GM18873 (cell line): ENCODE measurements around the gene MERTK.

Source experiments
- ATAC-seq: cut with Tn5 transposase; IDR thresholded peaks from one replicate; pipeline ENCODE4 v1.9.1; 2021; ENCODE audit warnings: mild to moderate bottlenecking, moderate library complexity, moderate number of reproducible peaks; ENCODE audit not compliant: unreplicated experiment, low FRiP score

MERTK gene

DNA sequence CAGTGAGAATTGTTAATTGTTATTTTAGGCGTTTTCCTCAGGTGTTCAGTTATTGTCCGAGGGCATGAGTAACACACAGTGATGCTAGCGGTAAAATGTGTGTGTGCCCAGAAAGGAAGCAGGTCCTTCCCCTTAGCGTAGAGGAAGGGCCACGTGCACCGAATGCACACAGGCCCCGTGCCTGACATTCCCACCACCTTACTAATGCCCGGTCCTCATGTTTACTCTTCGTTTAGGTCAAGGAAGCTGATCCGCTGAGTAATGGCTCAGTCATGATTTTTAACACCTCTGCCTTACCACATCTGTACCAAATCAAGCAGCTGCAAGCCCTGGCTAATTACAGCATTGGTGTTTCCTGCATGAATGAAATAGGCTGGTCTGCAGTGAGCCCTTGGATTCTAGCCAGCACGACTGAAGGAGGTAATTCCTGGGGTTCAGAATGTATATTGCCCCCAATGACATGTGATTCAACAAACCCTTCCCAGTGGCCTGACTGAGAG is 76.7 kb downstream of the MERTK start:
- no peak for ATAC-seq

DNA sequence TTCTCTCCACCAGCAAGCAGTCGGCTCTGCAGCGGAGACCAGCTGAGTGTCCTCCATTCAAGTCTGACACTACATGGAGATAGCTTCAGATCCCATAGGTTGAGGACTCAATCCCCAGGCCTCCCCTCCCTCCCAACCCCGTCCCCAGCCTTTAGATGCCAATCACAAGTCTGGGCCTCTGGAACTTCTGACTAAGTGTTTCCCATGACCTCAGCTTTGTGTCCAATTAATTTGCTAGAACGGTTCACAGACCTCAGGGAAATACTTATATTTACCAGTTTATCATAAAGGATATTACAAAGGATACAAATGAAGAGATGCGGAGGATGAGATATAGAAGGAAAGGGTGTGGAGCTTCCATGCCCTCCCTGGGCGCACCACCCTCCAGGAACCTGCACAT is 77.4 kb downstream of the MERTK start:
- ATAC-seq = no peak

DNA sequence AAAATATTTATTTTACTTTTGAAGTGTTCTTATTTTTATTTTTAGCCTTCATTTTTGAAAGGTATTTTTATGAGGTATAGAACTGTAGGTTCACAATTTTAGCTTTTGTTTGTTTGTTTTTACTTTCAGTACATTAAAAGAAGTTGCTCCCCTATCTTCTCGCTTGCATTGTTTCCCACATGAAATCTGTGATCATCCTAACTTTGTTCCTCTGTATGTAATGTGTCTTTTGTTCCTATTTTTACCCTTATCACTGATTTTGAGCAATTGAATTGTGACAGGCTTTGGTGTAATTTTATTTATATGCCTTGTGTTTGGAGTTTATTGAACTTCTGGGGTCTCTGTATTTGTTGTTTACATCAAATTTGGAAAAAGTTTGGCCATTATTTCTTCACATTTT is 78.8 kb downstream of the MERTK start:
- ATAC-seq = no peak

DNA sequence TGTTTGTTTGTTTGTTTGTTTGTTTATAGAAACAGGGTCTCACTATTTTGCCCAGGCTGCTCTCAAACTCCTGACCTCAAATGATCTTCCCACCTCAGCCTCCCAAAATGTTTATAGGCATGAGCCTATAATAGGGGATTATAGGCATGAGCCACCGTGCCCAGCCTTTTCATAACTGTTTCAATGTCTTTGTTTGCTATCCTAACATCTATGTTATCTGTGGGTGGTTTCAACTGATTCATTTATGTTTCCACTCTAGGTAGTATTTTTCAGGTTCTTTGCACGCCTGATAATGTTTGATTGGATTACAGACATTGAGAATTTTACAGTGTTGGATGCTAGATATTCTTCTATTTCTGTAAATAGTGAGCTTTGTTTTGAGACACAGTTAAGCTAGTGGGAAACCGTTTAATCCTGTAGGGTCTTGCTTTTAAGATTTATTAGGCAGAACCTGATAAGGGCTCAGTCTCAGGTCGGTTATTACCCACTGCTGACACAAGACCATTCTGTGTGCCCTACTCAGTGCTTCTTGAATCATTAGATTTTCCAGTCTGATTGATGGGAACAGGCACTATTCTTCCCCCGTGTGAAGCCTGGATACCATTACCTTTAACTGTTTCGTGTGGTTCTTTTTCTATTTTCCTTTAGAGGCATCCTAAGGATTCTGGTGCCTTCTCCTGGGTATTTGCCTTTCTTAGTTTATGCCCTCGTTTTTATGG is 80.2 kb downstream of the MERTK start:
- no peak for ATAC-seq

DNA sequence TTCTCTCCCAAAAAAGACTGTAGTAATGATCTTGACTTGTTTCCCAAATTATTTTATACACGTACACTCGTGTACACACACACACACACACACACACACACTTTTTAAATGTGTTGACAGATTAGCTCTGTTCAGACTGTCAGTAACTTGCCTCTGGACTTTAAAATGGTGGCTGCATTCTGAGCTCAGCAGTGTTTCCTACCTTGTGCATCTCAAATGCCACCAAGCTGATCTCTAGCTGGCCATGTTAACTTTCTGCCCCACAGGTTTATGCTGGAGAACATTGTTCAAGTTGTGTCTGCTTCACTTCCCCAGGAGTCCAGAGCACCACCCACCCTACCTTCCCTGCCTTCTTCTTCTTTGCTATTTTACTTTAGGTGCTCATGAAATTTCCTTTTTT is 83.3 kb downstream of the MERTK start:
- ATAC-seq = no peak

DNA sequence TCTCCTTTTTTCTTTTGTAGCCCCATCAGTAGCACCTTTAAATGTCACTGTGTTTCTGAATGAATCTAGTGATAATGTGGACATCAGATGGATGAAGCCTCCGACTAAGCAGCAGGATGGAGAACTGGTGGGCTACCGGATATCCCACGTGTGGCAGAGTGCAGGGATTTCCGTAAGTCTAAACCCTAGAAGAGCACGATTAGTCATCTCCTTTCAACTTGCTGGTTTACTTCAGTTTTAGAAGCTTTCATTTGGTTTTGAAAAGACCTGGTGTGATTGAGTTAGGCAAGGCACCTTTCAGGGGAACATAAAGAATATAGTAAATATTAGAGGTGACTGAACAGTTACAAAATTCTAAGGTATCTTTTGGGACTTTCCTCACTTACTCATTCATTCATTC is 84.4 kb downstream of the MERTK start:
- ATAC-seq = no peak

DNA sequence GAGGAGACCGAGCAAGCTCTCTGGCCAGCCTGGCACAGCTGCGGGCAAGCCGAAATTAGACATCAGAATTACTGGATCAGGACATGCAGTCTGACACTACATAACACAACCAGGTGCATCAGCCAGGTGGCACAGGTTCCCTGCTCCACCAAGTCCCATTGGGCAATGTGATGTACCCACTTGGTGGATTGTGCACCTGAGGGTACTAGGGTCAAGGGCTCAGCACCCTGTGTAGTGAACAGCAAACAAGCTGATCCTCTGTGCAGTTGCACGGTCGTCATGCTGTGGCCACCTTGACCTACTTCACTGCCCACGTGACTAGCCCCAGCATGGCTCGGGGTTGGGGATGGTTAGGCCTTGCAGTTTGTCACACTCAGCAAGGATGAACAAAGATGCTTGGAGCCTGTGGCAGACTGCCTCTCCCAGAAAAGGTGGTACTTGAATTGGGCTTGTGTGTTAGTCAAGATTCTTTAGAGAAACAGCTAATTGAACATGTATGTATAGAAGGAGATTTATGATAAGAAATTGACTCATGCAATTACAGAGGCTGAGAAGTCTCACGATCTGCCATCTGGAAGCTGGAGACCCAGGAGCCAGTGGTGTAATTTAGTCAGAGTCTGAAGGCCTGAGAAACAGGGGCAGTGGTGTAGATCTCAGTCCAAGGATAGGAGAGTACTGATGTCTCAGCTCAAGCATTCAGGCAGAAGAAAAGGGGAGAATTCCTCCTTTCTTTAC is 85.2 kb downstream of the MERTK start:
- no peak for ATAC-seq

DNA sequence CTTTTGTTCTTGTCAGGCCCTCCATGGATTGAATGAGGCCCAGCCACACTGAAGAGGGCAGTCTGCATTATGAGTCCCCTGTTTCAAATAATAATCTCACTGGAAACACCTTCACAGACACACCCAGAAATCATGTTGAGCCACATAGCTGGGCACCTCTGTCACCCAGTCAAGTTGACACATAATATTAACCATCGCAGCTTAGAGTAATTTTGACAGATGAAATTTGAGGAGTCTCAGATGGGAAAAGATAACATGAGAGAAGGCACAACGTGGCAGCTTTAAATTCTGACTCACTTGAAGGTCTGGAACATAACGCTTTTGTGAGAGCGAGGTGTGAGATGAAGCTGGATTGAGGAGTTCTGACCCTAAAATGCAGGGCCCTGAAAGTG is 85.8 kb downstream of the MERTK start:
- no peak for ATAC-seq

DNA sequence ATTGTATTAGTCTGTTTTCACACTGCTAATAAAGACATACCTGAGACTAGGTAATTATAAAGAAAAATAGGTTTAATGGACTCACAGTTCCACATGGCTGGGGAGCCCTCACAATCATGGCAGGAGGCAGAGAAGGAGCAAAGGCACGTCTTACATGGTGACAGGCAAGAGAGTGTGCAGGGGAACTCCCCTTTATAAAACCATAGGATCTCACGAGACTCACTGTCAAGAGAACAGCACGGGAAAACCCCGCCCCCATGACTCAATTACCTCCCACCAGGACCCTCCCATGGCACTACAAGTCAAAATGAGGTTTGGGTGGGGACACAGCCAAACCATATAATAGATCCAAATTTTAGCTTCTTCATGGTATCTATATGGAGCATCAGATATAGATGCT is 87.1 kb downstream of the MERTK start:
- ATAC-seq = no peak

DNA sequence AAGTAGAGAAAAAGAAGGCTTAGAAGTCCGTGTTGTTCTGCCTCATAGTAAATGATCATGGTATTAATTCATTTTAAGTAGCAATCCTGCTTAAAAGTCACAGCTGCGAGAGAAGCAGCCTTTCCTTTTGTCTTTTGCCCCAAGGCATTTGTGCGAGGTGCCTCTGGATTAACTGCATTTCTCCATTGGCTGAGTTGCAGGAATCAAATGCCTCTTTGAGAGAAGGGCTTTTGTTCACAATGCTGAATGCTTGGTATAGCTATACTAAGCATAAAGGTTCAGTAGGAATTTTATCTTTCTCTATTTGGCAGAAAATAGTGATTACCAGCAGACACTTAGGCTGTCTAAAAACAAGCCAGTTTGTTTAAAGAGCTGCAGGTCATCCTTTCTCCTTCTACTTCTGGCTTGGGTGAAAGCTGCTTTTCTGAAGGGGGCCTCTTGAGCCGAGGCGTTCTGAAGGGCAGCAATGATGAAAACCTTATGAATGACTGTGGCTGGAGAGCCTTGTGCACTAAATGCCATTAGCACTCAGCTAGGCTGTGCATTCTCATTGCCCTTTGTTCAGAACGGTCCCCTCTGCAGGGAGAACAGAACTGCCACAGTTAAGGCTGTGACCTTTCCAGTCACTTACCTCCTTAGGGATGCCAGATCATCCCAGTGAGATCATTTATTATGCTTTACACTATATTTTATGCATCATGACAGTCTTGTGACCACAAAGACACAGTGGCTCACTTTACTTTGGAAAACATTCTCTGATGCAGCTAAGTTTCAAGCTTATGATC is 87.9 kb downstream of the MERTK start:
- no peak for ATAC-seq

DNA sequence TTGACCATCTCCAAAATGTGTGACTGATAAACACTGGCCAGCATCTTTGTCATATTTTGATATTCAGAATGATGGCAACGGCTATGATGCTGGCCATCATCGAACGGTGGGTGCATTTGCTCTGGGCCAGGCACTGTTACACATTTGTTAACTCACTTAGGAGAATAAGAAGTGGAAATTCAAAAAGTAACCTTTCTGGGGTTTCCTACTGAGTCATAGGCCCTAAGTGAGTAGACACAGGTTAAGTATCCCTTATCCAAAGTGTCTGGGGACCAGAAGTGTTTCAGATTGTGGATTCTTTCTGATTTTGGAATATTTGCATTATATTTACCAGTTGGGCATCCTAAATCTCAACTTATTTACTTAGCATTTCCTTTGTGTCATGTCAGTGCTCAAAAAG is 92.0 kb downstream of the MERTK start:
- ATAC-seq = no peak

DNA sequence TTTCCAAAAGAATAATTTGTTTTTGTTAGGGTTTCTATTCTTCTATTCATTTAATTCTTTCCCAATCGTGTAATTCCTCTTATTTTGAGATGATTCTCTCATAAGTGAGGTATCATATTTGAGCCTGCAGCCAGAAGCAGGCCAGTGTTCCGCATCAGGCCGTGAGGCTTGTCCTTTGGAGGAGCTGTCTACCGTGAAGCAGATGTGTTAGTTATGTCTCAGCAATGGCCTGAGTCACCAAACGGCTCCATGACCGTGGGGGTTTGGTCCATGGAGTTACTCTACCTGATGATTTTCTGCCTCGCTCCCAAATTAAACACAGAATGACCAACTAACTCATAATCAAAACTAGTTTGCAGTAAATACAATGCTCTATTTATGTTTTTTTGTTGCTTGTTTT is 92.4 kb downstream of the MERTK start:
- ATAC-seq = no peak

DNA sequence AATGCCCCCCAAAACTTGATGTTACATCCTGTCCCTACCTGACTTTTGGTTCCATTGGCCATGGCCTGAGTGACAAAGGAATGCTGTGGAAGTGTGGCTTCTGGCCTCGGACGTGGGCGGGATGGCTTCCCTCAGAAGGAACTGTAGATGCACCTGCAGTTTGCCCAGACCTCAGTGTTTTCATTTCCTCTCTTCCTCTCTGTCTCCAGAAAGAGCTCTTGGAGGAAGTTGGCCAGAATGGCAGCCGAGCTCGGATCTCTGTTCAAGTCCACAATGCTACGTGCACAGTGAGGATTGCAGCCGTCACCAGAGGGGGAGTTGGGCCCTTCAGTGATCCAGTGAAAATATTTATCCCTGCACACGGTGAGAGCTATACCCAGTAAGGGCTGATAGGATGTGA is 95.6 kb downstream of the MERTK start:
- no peak for ATAC-seq

DNA sequence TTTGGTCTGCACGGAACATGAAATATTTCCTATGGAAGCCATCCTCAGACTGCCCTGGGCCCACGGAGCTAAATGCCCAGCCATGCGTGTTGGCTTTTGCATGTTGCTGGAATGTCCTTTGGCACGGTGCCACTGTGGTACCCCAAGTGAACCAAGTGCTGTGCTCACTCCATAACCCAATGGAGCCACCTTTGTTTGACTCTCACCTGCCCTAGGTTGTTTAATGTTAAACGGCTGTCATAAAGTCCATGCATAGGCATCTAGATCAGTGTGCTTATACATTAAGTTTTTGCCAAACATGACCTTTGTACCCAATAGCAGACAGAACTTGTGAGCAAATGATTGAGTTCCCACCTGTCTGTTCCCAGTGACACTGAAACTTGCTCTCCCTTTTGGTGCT is 96.7 kb downstream of the MERTK start:
- no peak for ATAC-seq

DNA sequence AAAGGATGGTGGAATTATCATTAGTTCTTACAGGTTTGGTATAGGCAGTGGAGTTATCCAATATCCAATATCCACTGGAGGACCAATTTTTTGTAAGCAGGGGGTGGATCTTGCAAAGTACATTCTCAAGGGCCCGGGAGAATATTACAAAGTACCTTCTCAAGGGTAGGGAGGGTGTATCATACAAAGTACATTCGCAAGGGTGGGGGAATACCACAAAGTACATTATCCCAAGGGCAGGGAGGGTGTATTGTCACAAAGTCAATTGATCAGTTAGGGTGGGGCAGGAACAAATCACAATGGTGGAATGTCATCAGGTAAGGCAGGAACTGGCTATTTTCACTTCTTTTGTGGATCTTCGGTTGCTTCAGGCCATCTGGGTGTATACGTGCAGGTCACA is 101.4 kb downstream of the MERTK start:
- ATAC-seq = no peak

DNA sequence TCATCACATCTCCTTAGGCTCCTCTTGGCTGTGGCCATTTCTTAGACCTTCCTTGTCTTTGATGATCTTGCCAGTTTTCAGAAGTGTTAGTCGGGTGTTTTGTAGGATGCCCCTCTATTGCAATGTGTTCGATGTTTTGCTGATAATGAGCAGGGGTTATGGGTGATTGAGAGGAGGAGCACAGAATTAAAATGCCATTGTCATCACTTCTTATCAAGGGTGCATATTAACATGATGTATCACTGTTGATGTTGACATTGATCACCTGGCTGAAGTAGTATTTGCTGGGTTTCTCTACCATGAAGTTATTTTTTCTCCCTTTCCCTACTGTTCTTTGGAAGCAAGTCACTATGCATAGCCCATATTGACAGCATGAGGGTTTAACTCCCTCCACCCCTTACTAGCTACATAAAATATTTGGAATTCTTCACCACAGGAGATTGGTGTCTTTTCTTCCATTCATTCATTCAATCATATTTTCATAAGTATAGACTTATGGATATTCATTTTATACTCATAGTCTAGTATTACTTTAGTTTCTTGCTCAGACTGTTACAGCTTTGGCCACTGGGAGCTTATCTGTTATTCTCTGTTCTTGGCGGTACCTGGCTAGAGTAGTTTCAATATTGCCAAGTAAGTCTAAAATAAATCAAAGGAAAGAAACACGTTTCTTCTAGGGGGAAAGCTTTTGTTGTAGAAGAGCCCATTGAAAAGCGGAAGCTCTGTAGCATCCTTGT is 102.2 kb downstream of the MERTK start:
- no peak for ATAC-seq

DNA sequence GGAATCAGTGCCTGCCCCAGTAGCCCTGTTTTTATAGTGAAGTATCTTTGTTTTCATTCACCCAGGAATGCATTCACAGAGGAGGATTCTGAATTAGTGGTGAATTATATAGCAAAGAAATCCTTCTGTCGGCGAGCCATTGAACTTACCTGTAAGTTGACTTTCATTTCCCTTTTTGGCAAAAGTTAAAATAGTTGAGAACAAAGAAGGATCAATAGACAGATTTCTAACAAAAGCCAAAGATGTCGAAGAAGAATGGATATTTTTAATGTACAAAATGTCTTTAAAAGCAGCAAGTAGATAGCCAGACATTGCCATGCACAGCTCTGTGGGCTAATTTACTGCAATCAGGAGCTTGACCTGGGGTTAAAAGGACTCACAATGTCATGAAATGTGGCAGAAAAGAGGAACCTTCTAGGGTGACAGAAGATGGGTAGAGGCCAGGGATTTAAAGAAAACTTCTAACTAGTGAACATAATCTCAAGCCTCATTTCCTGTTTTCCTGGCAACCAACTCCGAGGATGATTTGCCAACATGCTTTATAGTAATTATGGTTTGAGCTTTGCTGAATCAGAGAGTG is 102.8 kb downstream of the MERTK start:
- ATAC-seq = no peak

DNA sequence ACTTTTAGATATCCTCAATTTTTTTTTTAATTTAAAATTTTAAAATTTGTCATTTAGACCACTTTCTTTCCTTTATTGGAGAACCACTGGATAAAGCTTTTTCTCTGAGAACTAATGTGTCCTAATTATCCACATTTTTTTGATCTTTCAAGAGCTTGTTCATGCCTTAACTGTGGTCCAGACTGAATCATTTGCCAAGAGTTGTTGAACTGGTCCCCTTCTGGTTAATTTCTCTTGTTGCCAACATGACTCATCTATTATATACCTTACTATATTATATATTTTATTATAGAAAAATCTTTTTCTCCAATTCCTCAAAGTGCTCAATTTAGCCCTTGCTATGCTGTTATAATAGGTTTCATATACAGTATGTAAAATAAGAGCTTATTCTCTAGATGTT is 103.5 kb downstream of the MERTK start:
- no peak for ATAC-seq

DNA sequence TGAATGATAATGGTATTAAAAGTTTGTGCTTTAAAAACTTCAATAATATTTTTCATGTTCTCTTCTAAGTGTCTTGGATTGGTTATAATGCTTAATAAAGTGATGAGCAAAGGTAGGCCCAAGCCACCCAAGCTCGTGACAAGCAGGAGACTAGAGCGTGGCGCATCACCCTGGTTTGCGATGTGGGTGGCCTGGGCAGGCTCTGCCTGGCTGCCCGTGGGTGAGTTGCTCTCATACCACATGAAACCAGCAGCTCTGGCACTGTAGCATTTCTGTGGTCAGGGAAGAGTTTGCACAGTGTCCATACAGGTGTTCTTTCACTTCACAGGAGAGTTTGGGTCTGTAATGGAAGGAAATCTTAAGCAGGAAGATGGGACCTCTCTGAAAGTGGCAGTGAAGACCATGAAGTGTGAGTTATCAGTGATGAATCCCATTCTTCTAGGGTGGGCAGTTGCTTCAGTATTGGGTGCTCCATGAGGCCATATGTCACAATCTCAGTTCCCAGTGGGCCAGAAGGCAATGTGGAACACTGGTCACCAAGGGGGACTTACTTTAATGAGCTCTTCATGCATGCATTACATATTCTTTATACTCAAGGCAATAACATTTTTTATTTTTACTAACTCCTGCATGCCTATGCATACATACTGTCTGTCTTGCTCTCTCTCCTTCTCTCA is 105.3 kb downstream of the MERTK start:
- ATAC-seq = no peak

DNA sequence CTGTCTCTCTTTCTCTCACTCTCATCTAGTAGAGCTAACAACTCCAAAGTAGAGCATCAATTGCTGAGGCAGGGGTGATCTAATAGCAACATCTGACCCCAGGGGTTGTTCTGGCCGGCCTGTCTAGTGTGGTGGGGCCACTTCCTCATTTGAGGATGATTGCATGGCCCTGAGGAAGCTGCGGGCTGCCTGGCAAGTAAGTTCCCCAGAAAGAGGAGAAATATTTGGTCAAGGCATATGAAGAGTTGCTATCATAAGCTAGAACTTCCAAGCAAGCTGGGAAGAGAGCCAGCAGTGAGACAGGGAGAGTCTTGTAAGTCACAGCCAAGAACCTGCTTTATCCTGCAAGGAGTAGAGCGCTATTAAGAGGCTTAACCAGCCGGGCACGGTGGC is 105.8 kb downstream of the MERTK start:
- ATAC-seq = no peak
